Suppressor macrophage (primary cell): ENCODE results near the gene ITGAD.

Source experiments
- DNase-seq, 4 experiments: peaks; one replicate each; pipeline ENCODE4 v3.0.0-alpha.2; 2020 to 2022

Gene ITGAD

GRCh38 chr16:31365131-31365865 lies 27.8 kb upstream of the ITGAD start:
- no peak for DNase-seq

GRCh38 chr16:31367853-31368252 lies 25.3 kb upstream of the ITGAD start:
- DNase-seq: peak; percentile 79 to 93 (median 86)

GRCh38 chr16:31371008-31371407 lies 22.1 kb upstream of the ITGAD start:
- DNase-seq: no peak

- DNase-seq: no peak
These were observed 21.3 kb upstream of the ITGAD start for GRCh38 chr16:31371619-31372484.

GRCh38 chr16:31373235-31373634 lies 19.9 kb upstream of the ITGAD start:
- DNase-seq: no peak

- DNase-seq: no peak
These were observed 17.9 kb upstream of the ITGAD start for GRCh38 chr16:31375231-31375630.

GRCh38 chr16:31376705-31377104 lies 16.4 kb upstream of the ITGAD start:
- DNase-seq: no peak

GRCh38 chr16:31377210-31377903 lies 15.8 kb upstream of the ITGAD start:
- peak in 2 of 4 experiments; percentile 2 for DNase-seq

- no peak for DNase-seq
These were observed 12.9 kb upstream of the ITGAD start for GRCh38 chr16:31380201-31380600.

- DNase-seq: peak; percentile 77 to 87 (median 82)
These were observed 10.5 kb upstream of the ITGAD start for GRCh38 chr16:31382485-31383161.

- DNase-seq: peak in 1 of 4 experiments; percentile 5
These were observed 7.5 kb upstream of the ITGAD start for GRCh38 chr16:31385680-31386079.

GRCh38 chr16:31386157-31386984 lies 6.8 kb upstream of the ITGAD start:
- DNase-seq: peak; percentile 72 to 94 (median 82)

- no peak for DNase-seq
These were observed 4.6 kb upstream of the ITGAD start for GRCh38 chr16:31388535-31388934.

GRCh38 chr16:31390504-31391041 lies 2.6 kb upstream of the ITGAD start:
- peak in 1 of 4 experiments; percentile 38 for DNase-seq

GRCh38 chr16:31395647-31396046 lies 2.5 kb downstream of the ITGAD start:
- DNase-seq: peak; percentile 75 to 87 (median 84)

GRCh38 chr16:31397096-31397660 lies 4.0 kb downstream of the ITGAD start:
- peak in 3 of 4 experiments; percentile 68 to 74 (median 74) for DNase-seq

- no peak for DNase-seq
These were observed 4.6 kb downstream of the ITGAD start for GRCh38 chr16:31397701-31398100.

- DNase-seq: peak in 3 of 4 experiments; percentile 43 to 61 (median 60)
These were observed 7.1 kb downstream of the ITGAD start for GRCh38 chr16:31400191-31400590.

GRCh38 chr16:31401436-31401835 lies 8.3 kb downstream of the ITGAD start:
- no peak for DNase-seq

- DNase-seq: no peak
These were observed 9.6 kb downstream of the ITGAD start for GRCh38 chr16:31402687-31403086.
